ENCODE results near the gene BCCIP. TPM values are rescaled to one million over a fixed set of nuclear protein-coding genes. Genes with fewer than 3 reads are reported as not detected.

BCCIP gene
- polyA plus RNA-seq, 1 of the 3 experiments (the other 2 are of a cell fraction) = 28.0 TPM

- H2AFZ ChIP-seq (ENCODE audit: low read depth) = no peak within 1 kb of the TSS
- 79% methylated on average over 11 of the region's 26 CpGs for WGBS (ENCODE audit: low lambda C conversion rate)
- POLR2A ChIA-PET = no interaction called here
Measured at GRCh38 chr10:125775491-125776106, 47.7 kb upstream of the BCCIP start, which contains the start of gene MMP21. MMP21 (minus strand) TSS chr10:125775821; CDS start chr10:125775821, 0 bp downstream.

More at GRCh38 chr10:125775491-125776106, 47.7 kb upstream of the BCCIP start, which contains the start of gene MMP21:
- no peaks in the 10 kb centered on the region for H3K9me3 ChIP-seq
- no peaks in the 10 kb centered on the region for H3K4me1 ChIP-seq (ENCODE audit: control insufficient read depth in 1 of 2, insufficient read depth in 2 of 2, low read depth in 1 of 2, low read length in 1 of 2)
- H3K4me3 ChIP-seq (ENCODE audit: low read depth in 2 of 2, low read length in 1 of 2) = no peak within 1 kb of the TSS
- H3K27ac ChIP-seq (ENCODE audit: low read depth in 2 of 2, low read length in 1 of 2) = no peak within 1 kb of the TSS
- no peaks in the 10 kb centered on the region for H4K20me1 ChIP-seq (ENCODE audit: insufficient read depth)
- H3K79me2 ChIP-seq (ENCODE audit: insufficient read depth) = no peaks in the 10 kb centered on the region
- H3K36me3 ChIP-seq (replicated peaks in 1 of 2; ENCODE audit: control insufficient read depth in 1 of 2, insufficient read depth in 2 of 2, low read length in 1 of 2) = no peaks in the 10 kb centered on the region
- no peak for DNase-seq
- no peak within 1 kb of the TSS for H3K9ac ChIP-seq
- H3K9me2 ChIP-seq = no peaks in the 10 kb centered on the region
- CTCF ChIA-PET = no interaction called here
- H3F3A ChIP-seq (replicated peaks; ENCODE audit: insufficient read depth) = no peaks in the 10 kb centered on the region
- H3K4me2 ChIP-seq = no peak within 1 kb of the TSS
- TF ChIP-seq NFIC (IDR thresholded peaks at IDR 0.05; ENCODE audit: borderline replicate concordance) = no peak
- TF ChIP-seq JUND (IDR thresholded peaks at IDR 0.05) = no peak
- TF ChIP-seq RCOR1 (IDR thresholded peaks at IDR 0.05; ENCODE audit: low read length) = no peak
- no peak for TF ChIP-seq FOSL2 (IDR thresholded peaks at IDR 0.05; ENCODE audit: borderline replicate concordance, low read depth)
- TF ChIP-seq POLR2AphosphoS5 (IDR thresholded peaks at IDR 0.05; ENCODE audit: low read depth, low read length) = no peak
- TF ChIP-seq EP300 (IDR thresholded peaks at IDR 0.05; ENCODE audit: borderline replicate concordance in 1 of 2, low read depth in 1 of 2, low read length in 1 of 2) = no peak
- TF ChIP-seq REST (IDR thresholded peaks at IDR 0.05; ENCODE audit: low read depth, low read length) = no peak
- no peak for TF ChIP-seq FOXM1 (IDR thresholded peaks at IDR 0.05; ENCODE audit: low read depth)
- no peak for TF ChIP-seq CHD2 (IDR thresholded peaks at IDR 0.05; ENCODE audit: low read length, partially characterized antibody)
- no peak for TF ChIP-seq NRF1 (IDR thresholded peaks at IDR 0.05; ENCODE audit: low read depth, low read length)
- no peak for TF ChIP-seq RAD21 (IDR thresholded peaks at IDR 0.05; ENCODE audit: low read length)
- no peak for TF ChIP-seq USF1 (IDR thresholded peaks at IDR 0.05; ENCODE audit: borderline replicate concordance, low read depth)
- no peak for TF ChIP-seq GABPA (IDR thresholded peaks at IDR 0.05; ENCODE audit: low read depth)
- H3K27me3 ChIP-seq (ENCODE audit: insufficient read depth) = no peaks in the 10 kb centered on the region
